C4-2B (cell line): ENCODE measurements around the gene UPF2.
"Not testable (repeated sequence)": the region's sequence is repeated elsewhere in the genome, so short reads cannot be mapped to it uniquely, and the experiment has no call there.

Source experiments
- H3K27ac ChIP-seq: fragments of 450-650 bp; 2 replicates; pipeline ENCODE4 v1.5.1; 2017
- CTCF ChIP-seq: fragments of 450-650 bp; conservative IDR thresholded peaks from 2 replicates; pipeline ENCODE4 v1.5.1; 2017; ENCODE audit warnings: mild to moderate bottlenecking
- ZFX ChIP-seq: fragments of 450-650 bp; IDR thresholded peaks from 2 replicates; pipeline ENCODE4 v1.6.1; 2017

The UPF2 gene

GRCh38 chr10:12013926-12014325, 28.7 kb downstream of the UPF2 start:
- H3K27ac ChIP-seq: no peak overlapping the region
- TF ChIP-seq ZFX (no peak), CTCF (no peak)

GRCh38 chr10:12013391-12013790, 29.2 kb downstream of the UPF2 start:
- not testable (repeated sequence) for H3K27ac ChIP-seq

- H3K27ac ChIP-seq: no peak overlapping the region
- no peak for TF ChIP-seq ZFX
- TF ChIP-seq CTCF: no peak
Observed at GRCh38 chr10:12010353-12010752, 32.3 kb downstream of the UPF2 start.

- not testable (repeated sequence) for H3K27ac ChIP-seq
Observed at GRCh38 chr10:12008842-12009241, 33.8 kb downstream of the UPF2 start.

GRCh38 chr10:12006671-12007070, 35.9 kb downstream of the UPF2 start:
- no peak overlapping the region for H3K27ac ChIP-seq
- TF ChIP-seq CTCF (no peak), ZFX (no peak)

GRCh38 chr10:11993834-11994468, 48.7 kb downstream of the UPF2 start:
- H3K27ac ChIP-seq: no peak overlapping the region

GRCh38 chr10:11988924-11989323, 53.7 kb downstream of the UPF2 start:
- H3K27ac ChIP-seq: peak overlapping the region; percentile 39; the same call in 1 of the 2 replicates
- TF ChIP-seq CTCF (no peak), ZFX (no peak)

More at GRCh38 chr10:11993834-11994468, 48.7 kb downstream of the UPF2 start:
- TF ChIP-seq ZFX (no peak), CTCF (no peak)

GRCh38 chr10:11986593-11987216, 55.9 kb downstream of the UPF2 start:
- TF ChIP-seq CTCF (peak; percentile 95), ZFX (no peak)
- H3K27ac ChIP-seq: no peak overlapping the region
